ENCODE measurements around the gene CKB.
A peak's percentile ranks its signal among the peaks of the same experiment; 100 is the strongest.

DNA sequence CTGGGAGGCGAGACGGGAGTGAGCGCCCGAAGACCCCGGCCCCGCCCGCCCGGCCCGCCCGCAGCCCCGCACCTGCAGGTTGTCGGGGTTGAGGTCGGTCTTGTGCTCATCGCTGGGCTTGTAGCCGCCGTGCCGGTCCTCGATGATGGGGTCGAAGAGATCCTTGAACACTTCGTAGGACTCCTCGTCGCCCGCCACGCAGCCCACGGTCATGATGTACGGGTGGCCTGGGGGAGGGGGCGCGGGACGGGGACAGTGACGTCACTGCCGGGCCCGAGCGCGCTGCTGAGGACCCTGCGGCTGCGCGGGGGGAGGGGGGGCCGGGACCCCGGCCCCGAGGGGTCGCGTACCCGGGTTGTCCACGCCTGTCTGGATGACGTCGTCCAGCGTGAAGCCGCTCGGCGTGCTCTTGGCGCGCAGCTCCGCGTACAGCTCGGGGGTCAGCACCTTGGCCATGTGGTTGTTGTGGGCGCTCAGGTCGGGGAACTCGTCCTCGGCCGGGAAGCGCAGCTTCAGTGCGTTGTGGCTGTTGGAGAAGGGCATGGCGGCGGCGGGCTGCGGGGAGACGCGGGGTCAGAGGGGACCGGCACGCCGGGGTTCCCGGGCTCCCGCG is 573 bp downstream of the CKB start:
- TF ChIP-seq, protein P1, sequence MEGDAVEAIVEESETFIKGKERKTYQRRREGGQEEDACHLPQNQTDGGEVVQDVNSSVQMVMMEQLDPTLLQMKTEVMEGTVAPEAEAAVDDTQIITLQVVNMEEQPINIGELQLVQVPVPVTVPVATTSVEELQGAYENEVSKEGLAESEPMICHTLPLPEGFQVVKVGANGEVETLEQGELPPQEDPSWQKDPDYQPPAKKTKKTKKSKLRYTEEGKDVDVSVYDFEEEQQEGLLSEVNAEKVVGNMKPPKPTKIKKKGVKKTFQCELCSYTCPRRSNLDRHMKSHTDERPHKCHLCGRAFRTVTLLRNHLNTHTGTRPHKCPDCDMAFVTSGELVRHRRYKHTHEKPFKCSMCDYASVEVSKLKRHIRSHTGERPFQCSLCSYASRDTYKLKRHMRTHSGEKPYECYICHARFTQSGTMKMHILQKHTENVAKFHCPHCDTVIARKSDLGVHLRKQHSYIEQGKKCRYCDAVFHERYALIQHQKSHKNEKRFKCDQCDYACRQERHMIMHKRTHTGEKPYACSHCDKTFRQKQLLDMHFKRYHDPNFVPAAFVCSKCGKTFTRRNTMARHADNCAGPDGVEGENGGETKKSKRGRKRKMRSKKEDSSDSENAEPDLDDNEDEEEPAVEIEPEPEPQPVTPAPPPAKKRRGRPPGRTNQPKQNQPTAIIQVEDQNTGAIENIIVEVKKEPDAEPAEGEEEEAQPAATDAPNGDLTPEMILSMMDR (optimal IDR thresholded peaks at IDR 0.05 in 1 of 3, IDR thresholded peaks at IDR 0.05 in 1 of 3, conservative IDR thresholded peaks at IDR 0.05 in 1 of 3; ENCODE audit: extremely low read depth in 1 of 3, insufficient read depth in 2 of 3, low read length in 3 of 3): no peak
- TF ChIP-seq EZH2 (IDR thresholded peaks at IDR 0.05; ENCODE audit: low read length): peak; percentile 95
